Measurements from ENCODE around the gene HLX. TPM values are rescaled to one million over a fixed set of nuclear protein-coding genes. Genes with fewer than 3 reads are reported as not detected.

HLX gene
- total and polyA plus RNA-seq, 2 of the 13 experiments (the other 11 are each of a cell fraction or from before 2014, with no cell fraction given) = 0.30 to 0.35 TPM

GRCh38 chr1:220918285-220918951 lies 39.2 kb downstream of the HLX start (continued):
- TF ChIP-seq DBP (CRISPR knock-in tag; IDR thresholded peaks at IDR 0.05; ENCODE audit: not compliant biosample characterization) = no peak
- TF ChIP-seq GATAD2A (CRISPR knock-in tag; IDR thresholded peaks at IDR 0.05) = peak; percentile 34; the same call in 1 of the 2 replicates
- TF ChIP-seq FOXA3 (CRISPR knock-in tag; IDR thresholded peaks at IDR 0.05) = peak; percentile 87
- TF ChIP-seq THRA (CRISPR knock-in tag; IDR thresholded peaks at IDR 0.05; ENCODE audit: borderline replicate concordance) = no peak
- TF ChIP-seq ZNF670 (CRISPR knock-in tag; IDR thresholded peaks at IDR 0.05; ENCODE audit: borderline replicate concordance) = no peak
- peak; percentile 37; the same call in 1 of the 2 replicates for TF ChIP-seq NR2F2 (IDR thresholded peaks at IDR 0.05; ENCODE audit: borderline replicate concordance, low read depth)
- no peak for TF ChIP-seq ZNF17 (CRISPR knock-in tag; IDR thresholded peaks at IDR 0.05)
- TF ChIP-seq DPF2 (CRISPR knock-in tag; IDR thresholded peaks at IDR 0.05; ENCODE audit: borderline replicate concordance, low read depth) = no peak
- TF ChIP-seq LBX2 (CRISPR knock-in tag; IDR thresholded peaks at IDR 0.05; ENCODE audit: borderline replicate concordance) = no peak
- TF ChIP-seq ZNF839 (CRISPR knock-in tag; IDR thresholded peaks at IDR 0.05; ENCODE audit: borderline replicate concordance) = no peak
- TF ChIP-seq ZMAT3 (CRISPR knock-in tag; conservative IDR thresholded peaks at IDR 0.05) = no peak
- TF ChIP-seq TAF15 (IDR thresholded peaks at IDR 0.05; ENCODE audit: low read depth, low read length, poor library complexity, severe bottlenecking) = no peak
- TF ChIP-seq ZNF703 (CRISPR knock-in tag; IDR thresholded peaks at IDR 0.05; ENCODE audit: borderline replicate concordance) = no peak
- no peak for TF ChIP-seq ZNF512B (CRISPR knock-in tag; IDR thresholded peaks at IDR 0.05; ENCODE audit: borderline replicate concordance)
- TF ChIP-seq CREB3 (CRISPR knock-in tag; IDR thresholded peaks at IDR 0.05) = no peak
- 0 out of 2 replicates have a peak, but pooled peaks have one; percentile 17 for TF ChIP-seq RARA (CRISPR knock-in tag; IDR thresholded peaks at IDR 0.05)
- TF ChIP-seq DDIT3 (CRISPR knock-in tag; IDR thresholded peaks at IDR 0.05) = no peak
- TF ChIP-seq TBX3 (IDR thresholded peaks at IDR 0.05; ENCODE audit: borderline replicate concordance) = peak; percentile 78; the same call in 1 of the 2 replicates
- TF ChIP-seq GTF2F1 (IDR thresholded peaks at IDR 0.05; ENCODE audit: low read length) = no peak
- TF ChIP-seq HHEX (CRISPR knock-in tag; IDR thresholded peaks at IDR 0.05) = peak; percentile 98
- no peak for TF ChIP-seq JARID2 (CRISPR knock-in tag; IDR thresholded peaks at IDR 0.05; ENCODE audit: insufficient replicate concordance)
- 0 out of 2 replicates have a peak, but pooled peaks have one; percentile 33 for TF ChIP-seq TCF7 (IDR thresholded peaks at IDR 0.05; ENCODE audit: low read depth)
- no peak for TF ChIP-seq ZZZ3 (CRISPR knock-in tag; IDR thresholded peaks at IDR 0.05; ENCODE audit: borderline replicate concordance)

Data from HepG2 (cell line).